Right ventricle myocardium superior (tissue), 1 donor: ENCODE results near the gene PRMT9. TPM values are rescaled to one million over a fixed set of nuclear protein-coding genes. Genes with fewer than 3 reads are reported as not detected.

Experiments
- ATAC-seq: fragments of 200-7000 bp; cut with Tn5 transposase; one replicate; pipeline ENCODE4 v1.9.1; 2020; ENCODE audit warnings: mild to moderate bottlenecking; ENCODE audit not compliant: poor library complexity
- DNase-seq: peaks from one replicate; pipeline ENCODE4 v3.0.0-alpha.2; 2020
- intact Hi-C: fragments of 100-400 bp; cut with DNase I; formaldehyde crosslinking; loops from one replicate; pipeline ENCODE4 v1.11.2; 2022
- total RNA-seq: library from RNA; stranded (reverse); fragmentation: NEBNext Ultra II Directional; extraction: Animal tissue kit (Norgen Biotek cat#: 25700); gene quantifications from one replicate; pipeline ENCODE4 v1.2.1, GENCODE V29; 2021
- donor health status: DM: no; HTN: yes; CAD: no; lungs with severe emphysema.

The PRMT9 gene
- total RNA-seq, 1 donor from 2014 or later, result 5.3 TPM

- DNase-seq (no peak), ATAC-seq (no peak)
- intact Hi-C loops, result loop anchor here (5.0 kb wide), 1 partner anchor 429 kb away; no protein-coding TSS in a partner anchor
Observed at GRCh38 chr4:147591106-147591505, 92.9 kb downstream of the PRMT9 start.

GRCh38 chr4:147590249-147590920, 93.6 kb downstream of the PRMT9 start:
- DNase-seq (peak; percentile 47), ATAC-seq (peak; percentile 79)
- intact Hi-C loops, result loop anchor here (5.0 kb wide), 1 partner anchor 428 kb away; no protein-coding TSS in a partner anchor

GRCh38 chr4:147589586-147589985, 94.4 kb downstream of the PRMT9 start:
- DNase-seq, result no peak
- ATAC-seq, result no peak
- intact Hi-C loops, result loop anchor here (5.0 to 10.0 kb wide), 2 partner anchors 477 to 565 kb away; no protein-coding TSS in a partner anchor

Other genes starting within 250 kb of the PRMT9 start
- 3.7 TPM for gene EDNRA, start 203.1 kb downstream of the PRMT9 start, total RNA-seq
- gene TMEM184C, start 66.8 kb downstream of the PRMT9 start, total RNA-seq, result 26.5 TPM
- 64.0 TPM for gene ARHGAP10, start 47.9 kb upstream of the PRMT9 start, total RNA-seq